Memory B cell (primary cell): ENCODE results near the gene HSF4.

ENCODE experiments used
- ATAC-seq: fragments of 150-1000 bp; cut with Tn5 transposase; 2 replicates; pipeline ENCODE4 v1.10.0; 2021; ENCODE audit warnings: low read depth, mild to moderate bottlenecking, moderate library complexity
- DNase-seq, 2 donors: peaks; one replicate each; pipeline ENCODE4 v3.0.0; 2022; ENCODE audit warnings: low spot score in 2 of 2
- H3K27ac Mint-ChIP-seq: one replicate; pipeline ENCODE4 v1.8.0; 2022; ENCODE audit warnings: mild to moderate bottlenecking, moderate library complexity, mixed read lengths
- H3K27me3 Mint-ChIP-seq: one replicate; pipeline ENCODE4 v1.8.0; 2022; ENCODE audit warnings: mixed read lengths
- H3K36me3 Mint-ChIP-seq: one replicate; pipeline ENCODE4 v1.8.0; 2022; ENCODE audit warnings: mild to moderate bottlenecking, mixed read lengths
- H3K4me1 Mint-ChIP-seq: one replicate; pipeline ENCODE4 v1.8.0; 2022; ENCODE audit warnings: mixed read lengths
- H3K4me3 Mint-ChIP-seq: one replicate; pipeline ENCODE4 v1.8.0; 2022; ENCODE audit warnings: mild to moderate bottlenecking, moderate library complexity, mixed read lengths
- H3K9me3 Mint-ChIP-seq: one replicate; pipeline ENCODE4 v1.8.0; 2022; ENCODE audit warnings: mixed read lengths

HSF4 gene

GRCh38 chr16:67202426-67202825 is 37.9 kb downstream of the HSF4 start:
- Mint-ChIP-seq H3K4me1 (peaks cover 4% of the 10 kb centered on the region), H3K4me3 (no peak overlapping the region), H3K27me3 (no peaks in the 10 kb centered on the region), H3K9me3 (no peaks in the 10 kb centered on the region), H3K27ac (no peak overlapping the region), H3K36me3 (peaks cover 8% of the 10 kb centered on the region)
- ATAC-seq: no peak
- DNase-seq: no peak

- ATAC-seq: no peak
- no peaks in the 10 kb centered on the region for H3K27me3 Mint-ChIP-seq
- peaks cover 4% of the 10 kb centered on the region for H3K4me1 Mint-ChIP-seq
- no peak overlapping the region for H3K4me3 Mint-ChIP-seq
- no peak overlapping the region for H3K27ac Mint-ChIP-seq
- H3K9me3 Mint-ChIP-seq: no peaks in the 10 kb centered on the region
- peaks cover 8% of the 10 kb centered on the region for H3K36me3 Mint-ChIP-seq
- no peak for DNase-seq
These were observed 38.5 kb downstream of the HSF4 start for GRCh38 chr16:67202956-67203493.

- DNase-seq (no peak), ATAC-seq (no peak)
- Mint-ChIP-seq H3K9me3 (no peaks in the 10 kb centered on the region), H3K4me3 (no peak overlapping the region), H3K4me1 (peaks cover 2% of the 10 kb centered on the region), H3K27ac (no peak overlapping the region), H3K36me3 (peaks cover 6% of the 10 kb centered on the region), H3K27me3 (no peaks in the 10 kb centered on the region)
These were observed 39.5 kb downstream of the HSF4 start for GRCh38 chr16:67204076-67204475.

- Mint-ChIP-seq H3K4me1 (no peaks in the 10 kb centered on the region), H3K27me3 (no peaks in the 10 kb centered on the region), H3K4me3 (no peak overlapping the region), H3K27ac (no peak overlapping the region), H3K36me3 (peaks cover 3% of the 10 kb centered on the region), H3K9me3 (no peaks in the 10 kb centered on the region)
- DNase-seq: no peak
- no peak for ATAC-seq
These were observed 41.7 kb downstream of the HSF4 start for GRCh38 chr16:67206129-67206837.

GRCh38 chr16:67206838-67207248 is 42.3 kb downstream of the HSF4 start:
- no peak overlapping the region for H3K27ac Mint-ChIP-seq
- no peaks in the 10 kb centered on the region for H3K9me3 Mint-ChIP-seq
- no peaks in the 10 kb centered on the region for H3K4me1 Mint-ChIP-seq
- H3K36me3 Mint-ChIP-seq: peaks cover 3% of the 10 kb centered on the region
- H3K27me3 Mint-ChIP-seq: no peaks in the 10 kb centered on the region
- no peak for DNase-seq
- no peak for ATAC-seq
- no peak overlapping the region for H3K4me3 Mint-ChIP-seq

- H3K36me3 Mint-ChIP-seq: peaks cover 3% of the 10 kb centered on the region
- H3K27me3 Mint-ChIP-seq: no peaks in the 10 kb centered on the region
- DNase-seq (no peak), ATAC-seq (no peak)
- no peak overlapping the region for H3K27ac Mint-ChIP-seq
- no peaks in the 10 kb centered on the region for H3K9me3 Mint-ChIP-seq
- H3K4me3 Mint-ChIP-seq: no peak overlapping the region
- H3K4me1 Mint-ChIP-seq: no peaks in the 10 kb centered on the region
These were observed 42.9 kb downstream of the HSF4 start for GRCh38 chr16:67207249-67208091.

GRCh38 chr16:67208154-67208896 is 43.8 kb downstream of the HSF4 start:
- ATAC-seq (no peak), DNase-seq (no peak)
- Mint-ChIP-seq H3K9me3 (no peaks in the 10 kb centered on the region), H3K4me3 (no peak overlapping the region), H3K27ac (no peak overlapping the region), H3K4me1 (no peaks in the 10 kb centered on the region), H3K27me3 (no peaks in the 10 kb centered on the region), H3K36me3 (peaks cover 3% of the 10 kb centered on the region)

GRCh38 chr16:67209565-67209964 is 45.0 kb downstream of the HSF4 start:
- Mint-ChIP-seq H3K27ac (no peak overlapping the region), H3K4me3 (no peak overlapping the region), H3K4me1 (no peaks in the 10 kb centered on the region), H3K9me3 (no peaks in the 10 kb centered on the region), H3K27me3 (no peaks in the 10 kb centered on the region), H3K36me3 (peaks cover 3% of the 10 kb centered on the region)
- ATAC-seq: no peak
- no peak for DNase-seq

GRCh38 chr16:67210069-67210937 is 45.8 kb downstream of the HSF4 start:
- H3K4me3 Mint-ChIP-seq: no peak overlapping the region
- H3K27ac Mint-ChIP-seq: no peak overlapping the region
- ATAC-seq (no peak), DNase-seq (no peak)
- peaks cover 3% of the 10 kb centered on the region for H3K36me3 Mint-ChIP-seq
- H3K9me3 Mint-ChIP-seq: no peaks in the 10 kb centered on the region
- H3K4me1 Mint-ChIP-seq: no peaks in the 10 kb centered on the region
- no peaks in the 10 kb centered on the region for H3K27me3 Mint-ChIP-seq

GRCh38 chr16:67211674-67212073 is 47.1 kb downstream of the HSF4 start:
- DNase-seq (no peak), ATAC-seq (no peak)
- Mint-ChIP-seq H3K36me3 (peaks cover 7% of the 10 kb centered on the region), H3K9me3 (no peaks in the 10 kb centered on the region), H3K27me3 (no peaks in the 10 kb centered on the region), H3K27ac (no peak overlapping the region), H3K4me3 (no peak overlapping the region), H3K4me1 (peaks cover 6% of the 10 kb centered on the region)

GRCh38 chr16:67212766-67213165 is 48.2 kb downstream of the HSF4 start:
- Mint-ChIP-seq H3K4me3 (no peak overlapping the region), H3K27me3 (no peaks in the 10 kb centered on the region), H3K4me1 (peaks cover 6% of the 10 kb centered on the region), H3K27ac (no peak overlapping the region), H3K9me3 (no peaks in the 10 kb centered on the region), H3K36me3 (peaks cover 7% of the 10 kb centered on the region)
- ATAC-seq (no peak), DNase-seq (no peak)

GRCh38 chr16:67213197-67214019 is 48.9 kb downstream of the HSF4 start:
- Mint-ChIP-seq H3K27ac (no peak overlapping the region), H3K4me3 (no peak overlapping the region), H3K27me3 (no peaks in the 10 kb centered on the region), H3K36me3 (peaks cover 7% of the 10 kb centered on the region), H3K9me3 (no peaks in the 10 kb centered on the region), H3K4me1 (peaks cover 6% of the 10 kb centered on the region)
- ATAC-seq (no peak), DNase-seq (no peak)

- no peak for DNase-seq
- Mint-ChIP-seq H3K27me3 (no peaks in the 10 kb centered on the region), H3K9me3 (no peaks in the 10 kb centered on the region), H3K36me3 (peaks cover 9% of the 10 kb centered on the region), H3K4me1 (peaks cover 6% of the 10 kb centered on the region), H3K4me3 (no peak overlapping the region), H3K27ac (no peak overlapping the region)
- no peak for ATAC-seq
These were observed 51.2 kb downstream of the HSF4 start for GRCh38 chr16:67215706-67216105.
